Measurements from ENCODE around the gene GCLM. TPM values are rescaled to one million over a fixed set of nuclear protein-coding genes. Genes with fewer than 3 reads are reported as not detected.

The GCLM gene
- total RNA-seq, 1 experiment from 2014 or later = 28.9 TPM

DNA sequence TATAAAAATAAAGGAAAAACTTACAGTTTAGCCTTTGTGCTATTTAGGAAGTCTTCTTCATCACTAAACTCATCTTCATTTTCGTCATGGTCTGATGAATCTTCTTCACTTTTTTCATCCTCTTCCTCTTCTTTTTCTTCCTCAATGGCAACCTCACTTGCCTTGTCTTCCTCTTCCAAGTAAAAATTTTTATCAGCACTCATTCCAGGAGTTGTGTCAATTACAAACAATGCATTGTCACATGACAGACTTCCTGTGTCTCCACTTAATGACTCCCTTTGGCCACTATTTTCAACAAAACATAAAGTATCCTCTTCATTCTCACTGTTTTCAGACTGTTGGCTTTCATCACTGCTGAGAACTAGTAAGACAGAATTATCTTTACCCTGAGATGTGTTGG is 33.0 kb downstream of the GCLM start:
- no peak overlapping the region for H2AFZ ChIP-seq (ENCODE audit: low read depth, low read length, poor library complexity, severe bottlenecking)
- no peaks in the 10 kb centered on the region for H3K27me3 ChIP-seq (ENCODE audit: insufficient read depth, low read length)
- DNase-seq (ENCODE audit: low read depth, low spot score) (no peak), ATAC-seq (no peak)
- H3K79me2 ChIP-seq (ENCODE audit: insufficient read depth, low read length) = peaks cover 72% of the 10 kb centered on the region
- H4K20me1 ChIP-seq (ENCODE audit: insufficient read depth) = peaks cover 24% of the 10 kb centered on the region; the same call in 1 of the 2 replicates
- peaks cover 48 to 56% of the 10 kb centered on the region in 2 experiments for H3K36me3 ChIP-seq (ENCODE audit: control insufficient read depth in 1 of 2, insufficient read depth in 2 of 2, low read length in 2 of 2)
- intact Hi-C loops (cut with micrococcal nuclease) = loop anchor here (10.0 kb wide), 1 partner anchor 791 kb away; no protein-coding TSS in a partner anchor
- ChIA-PET POLR2A (no interaction called here), CTCF (no interaction called here), RAD21 (ENCODE audit: low non-redundant PET in 1 of 2, low total read pairs in 2 of 2, uncharacterized antibody in 2 of 2, unreplicated experiment in 2 of 2) (no interaction called here)
- no peak overlapping the region for H3K9ac ChIP-seq (ENCODE audit: low read length)
- H3K4me1 ChIP-seq (ENCODE audit: control insufficient read depth in 1 of 2, insufficient read depth in 2 of 2, low read length in 2 of 2) = peaks cover 12 to 17% of the 10 kb centered on the region in 2 experiments
- H3K27ac ChIP-seq (ENCODE audit: low read depth, low read length) = no peak overlapping the region
- TF ChIP-seq EZH2 (IDR thresholded peaks at IDR 0.05) = no peak
- TF ChIP-seq SIN3A (IDR thresholded peaks at IDR 0.05; ENCODE audit: low read depth) = no peak
- TF ChIP-seq ZNF274 (IDR thresholded peaks at IDR 0.05; ENCODE audit: low read depth, low read length) = no peak
- TF ChIP-seq, protein P1, sequence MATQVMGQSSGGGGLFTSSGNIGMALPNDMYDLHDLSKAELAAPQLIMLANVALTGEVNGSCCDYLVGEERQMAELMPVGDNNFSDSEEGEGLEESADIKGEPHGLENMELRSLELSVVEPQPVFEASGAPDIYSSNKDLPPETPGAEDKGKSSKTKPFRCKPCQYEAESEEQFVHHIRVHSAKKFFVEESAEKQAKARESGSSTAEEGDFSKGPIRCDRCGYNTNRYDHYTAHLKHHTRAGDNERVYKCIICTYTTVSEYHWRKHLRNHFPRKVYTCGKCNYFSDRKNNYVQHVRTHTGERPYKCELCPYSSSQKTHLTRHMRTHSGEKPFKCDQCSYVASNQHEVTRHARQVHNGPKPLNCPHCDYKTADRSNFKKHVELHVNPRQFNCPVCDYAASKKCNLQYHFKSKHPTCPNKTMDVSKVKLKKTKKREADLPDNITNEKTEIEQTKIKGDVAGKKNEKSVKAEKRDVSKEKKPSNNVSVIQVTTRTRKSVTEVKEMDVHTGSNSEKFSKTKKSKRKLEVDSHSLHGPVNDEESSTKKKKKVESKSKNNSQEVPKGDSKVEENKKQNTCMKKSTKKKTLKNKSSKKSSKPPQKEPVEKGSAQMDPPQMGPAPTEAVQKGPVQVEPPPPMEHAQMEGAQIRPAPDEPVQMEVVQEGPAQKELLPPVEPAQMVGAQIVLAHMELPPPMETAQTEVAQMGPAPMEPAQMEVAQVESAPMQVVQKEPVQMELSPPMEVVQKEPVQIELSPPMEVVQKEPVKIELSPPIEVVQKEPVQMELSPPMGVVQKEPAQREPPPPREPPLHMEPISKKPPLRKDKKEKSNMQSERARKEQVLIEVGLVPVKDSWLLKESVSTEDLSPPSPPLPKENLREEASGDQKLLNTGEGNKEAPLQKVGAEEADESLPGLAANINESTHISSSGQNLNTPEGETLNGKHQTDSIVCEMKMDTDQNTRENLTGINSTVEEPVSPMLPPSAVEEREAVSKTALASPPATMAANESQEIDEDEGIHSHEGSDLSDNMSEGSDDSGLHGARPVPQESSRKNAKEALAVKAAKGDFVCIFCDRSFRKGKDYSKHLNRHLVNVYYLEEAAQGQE (IDR thresholded peaks at IDR 0.05; ENCODE audit: low read depth) = no peak
- TF ChIP-seq TCF7L2 (IDR thresholded peaks at IDR 0.05; ENCODE audit: borderline replicate concordance, extremely low read depth, insufficient read depth, insufficient read length) = no peak
- no peak for TF ChIP-seq CBX3 (IDR thresholded peaks at IDR 0.05; ENCODE audit: low read depth)
- no peak for TF ChIP-seq MAX (IDR thresholded peaks at IDR 0.05)
- no peak for TF ChIP-seq SP1 (IDR thresholded peaks at IDR 0.05; ENCODE audit: low read depth)
- no peak for TF ChIP-seq ZBTB33 (IDR thresholded peaks at IDR 0.05; ENCODE audit: extremely low read depth, insufficient replicate concordance, low read length)
- no peak for TF ChIP-seq RAD21 (IDR thresholded peaks at IDR 0.05; ENCODE audit: low read depth)
- TF ChIP-seq, protein P2, sequence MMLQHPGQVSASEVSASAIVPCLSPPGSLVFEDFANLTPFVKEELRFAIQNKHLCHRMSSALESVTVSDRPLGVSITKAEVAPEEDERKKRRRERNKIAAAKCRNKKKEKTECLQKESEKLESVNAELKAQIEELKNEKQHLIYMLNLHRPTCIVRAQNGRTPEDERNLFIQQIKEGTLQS (IDR thresholded peaks at IDR 0.05) = no peak
- no peak for TF ChIP-seq CEBPB (IDR thresholded peaks at IDR 0.05; ENCODE audit: low read depth)
- TF ChIP-seq SRF (IDR thresholded peaks at IDR 0.05; ENCODE audit: low read depth) = no peak
- TF ChIP-seq EZH2phosphoT487 (IDR thresholded peaks at IDR 0.05; ENCODE audit: borderline replicate concordance) = no peak
- TF ChIP-seq POLR2A (IDR thresholded peaks at IDR 0.05; ENCODE audit: borderline replicate concordance, extremely low read depth, insufficient read depth, insufficient read length) = no peak
- no peak for TF ChIP-seq YY1 (IDR thresholded peaks at IDR 0.05; ENCODE audit: extremely low read depth, insufficient replicate concordance, low read depth, low read length)
- TF ChIP-seq POLR2AphosphoS5 (IDR thresholded peaks at IDR 0.05; ENCODE audit: low read depth, low read length) = no peak
- TF ChIP-seq FOSL1 (IDR thresholded peaks at IDR 0.05; ENCODE audit: low read depth) = no peak
- no peaks in the 10 kb centered on the region for H3K9me2 ChIP-seq (ENCODE audit: insufficient read depth)
- no TSS peak for BruUV-seq (replicated peaks)
- H3K9me3 ChIP-seq (ENCODE audit: control insufficient read depth in 1 of 2, insufficient read depth in 1 of 2, low read depth in 1 of 2, low read length in 2 of 2) = no peaks in the 10 kb centered on the region
- H3K4me3 ChIP-seq (replicated peaks in 1 of 2; ENCODE audit: low read depth in 1 of 2, low read length in 2 of 2) = no peak overlapping the region
- H3K4me2 ChIP-seq (ENCODE audit: low read length) = no peak overlapping the region

Measured in HCT116 (cell line).